Liver (tissue), 3 donors: ENCODE data around the gene VIP.

Experiments
- FOXA2 ChIP-seq: IDR thresholded peaks from 2 replicates; pipeline ENCODE4 v1.6.1; 2016; ENCODE audit warnings: antibody characterized with exemption
- GABPA ChIP-seq, 2 donors: IDR thresholded peaks in 1 of 2; conservative IDR thresholded peaks in 1 of 2; 2 replicates each; pipeline ENCODE4 v1.6.1; 2016; ENCODE audit warnings: antibody characterized with exemption in 2 of 2, mild to moderate bottlenecking in 1 of 2, moderate library complexity in 1 of 2
- JUND ChIP-seq, 2 donors: IDR thresholded peaks; 2 replicates each; pipeline ENCODE4 v1.6.1; 2016; ENCODE audit warnings: antibody characterized with exemption in 2 of 2
- RAD21 ChIP-seq, 2 donors: IDR thresholded peaks; 2 replicates each; pipeline ENCODE4 v1.6.1; 2016; ENCODE audit warnings: antibody characterized with exemption in 2 of 2, mild to moderate bottlenecking in 2 of 2
- REST ChIP-seq: IDR thresholded peaks from 2 replicates; pipeline ENCODE4 v1.6.1; 2016; ENCODE audit warnings: antibody characterized with exemption, mild to moderate bottlenecking
- TAF1 ChIP-seq: conservative IDR thresholded peaks from 2 replicates; pipeline ENCODE4 v1.6.1; 2016; ENCODE audit warnings: antibody characterized with exemption, mild to moderate bottlenecking
- YY1 ChIP-seq: IDR thresholded peaks from 2 replicates; pipeline ENCODE4 v1.6.1; 2016; ENCODE audit warnings: antibody characterized with exemption, mild to moderate bottlenecking
- TF ChIP-seq, protein P1 (sequence below): fragments of 150-350 bp; IDR thresholded peaks from 2 replicates; pipeline ENCODE4 v1.5.1; 2017; ENCODE audit warnings: improper control_type of control experiment, low read depth, low read length; ENCODE audit not compliant: missing input control
- TF ChIP-seq, protein P2 (sequence below): IDR thresholded peaks from 2 replicates; pipeline ENCODE4 v1.6.1; 2016; ENCODE audit warnings: antibody characterized with exemption
- donor health status: healthy.
- donor health status: healthy.

GRCh38 chr6:152726313-152726712 is 24.3 kb upstream of the VIP start:
- TF ChIP-seq JUND (IDR thresholded peaks at IDR 0.05) = no peak
- TF ChIP-seq YY1 = no peak
- TF ChIP-seq, protein P1, sequence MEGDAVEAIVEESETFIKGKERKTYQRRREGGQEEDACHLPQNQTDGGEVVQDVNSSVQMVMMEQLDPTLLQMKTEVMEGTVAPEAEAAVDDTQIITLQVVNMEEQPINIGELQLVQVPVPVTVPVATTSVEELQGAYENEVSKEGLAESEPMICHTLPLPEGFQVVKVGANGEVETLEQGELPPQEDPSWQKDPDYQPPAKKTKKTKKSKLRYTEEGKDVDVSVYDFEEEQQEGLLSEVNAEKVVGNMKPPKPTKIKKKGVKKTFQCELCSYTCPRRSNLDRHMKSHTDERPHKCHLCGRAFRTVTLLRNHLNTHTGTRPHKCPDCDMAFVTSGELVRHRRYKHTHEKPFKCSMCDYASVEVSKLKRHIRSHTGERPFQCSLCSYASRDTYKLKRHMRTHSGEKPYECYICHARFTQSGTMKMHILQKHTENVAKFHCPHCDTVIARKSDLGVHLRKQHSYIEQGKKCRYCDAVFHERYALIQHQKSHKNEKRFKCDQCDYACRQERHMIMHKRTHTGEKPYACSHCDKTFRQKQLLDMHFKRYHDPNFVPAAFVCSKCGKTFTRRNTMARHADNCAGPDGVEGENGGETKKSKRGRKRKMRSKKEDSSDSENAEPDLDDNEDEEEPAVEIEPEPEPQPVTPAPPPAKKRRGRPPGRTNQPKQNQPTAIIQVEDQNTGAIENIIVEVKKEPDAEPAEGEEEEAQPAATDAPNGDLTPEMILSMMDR = no peak
- TF ChIP-seq FOXA2 = no peak
- no peak for TF ChIP-seq TAF1
- TF ChIP-seq REST = no peak
- TF ChIP-seq GABPA (IDR thresholded peaks at IDR 0.05 in 1 of 2, conservative IDR thresholded peaks at IDR 0.05 in 1 of 2) = no peak
- TF ChIP-seq, protein P2, sequence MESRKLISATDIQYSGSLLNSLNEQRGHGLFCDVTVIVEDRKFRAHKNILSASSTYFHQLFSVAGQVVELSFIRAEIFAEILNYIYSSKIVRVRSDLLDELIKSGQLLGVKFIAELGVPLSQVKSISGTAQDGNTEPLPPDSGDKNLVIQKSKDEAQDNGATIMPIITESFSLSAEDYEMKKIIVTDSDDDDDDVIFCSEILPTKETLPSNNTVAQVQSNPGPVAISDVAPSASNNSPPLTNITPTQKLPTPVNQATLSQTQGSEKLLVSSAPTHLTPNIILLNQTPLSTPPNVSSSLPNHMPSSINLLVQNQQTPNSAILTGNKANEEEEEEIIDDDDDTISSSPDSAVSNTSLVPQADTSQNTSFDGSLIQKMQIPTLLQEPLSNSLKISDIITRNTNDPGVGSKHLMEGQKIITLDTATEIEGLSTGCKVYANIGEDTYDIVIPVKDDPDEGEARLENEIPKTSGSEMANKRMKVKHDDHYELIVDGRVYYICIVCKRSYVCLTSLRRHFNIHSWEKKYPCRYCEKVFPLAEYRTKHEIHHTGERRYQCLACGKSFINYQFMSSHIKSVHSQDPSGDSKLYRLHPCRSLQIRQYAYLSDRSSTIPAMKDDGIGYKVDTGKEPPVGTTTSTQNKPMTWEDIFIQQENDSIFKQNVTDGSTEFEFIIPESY = no peak
- no peak for TF ChIP-seq RAD21 (IDR thresholded peaks at IDR 0.05)
